BJ (cell line): ENCODE data around the gene DNAJC6. TPM values are rescaled to one million over a fixed set of nuclear protein-coding genes. Genes with fewer than 3 reads are reported as not detected.

Experiments
- CTCF ChIA-PET: fragments of 350-600 bp; formaldehyde crosslinking; extraction: SDS; loops from one replicate; lab custom pipeline; 2021; ENCODE audit warnings: antibody characterized with exemption, inconsistent platforms; lab: Yijun Ruan, JAX
- POLR2A ChIA-PET: fragments of 300-600 bp; sonication (Branson Sonifier 250); formaldehyde crosslinking; extraction: SDS; loops from one replicate; lab custom pipeline; 2021; ENCODE audit warnings: antibody characterized with exemption; lab: Charles Lee
- DNase-seq: peaks from one replicate; pipeline ENCODE4 v3.0.0-alpha.2; 2011; ENCODE audit warnings: low read depth
- H3K27me3 ChIP-seq: 2 replicates; pipeline ENCODE4 v1.6.0; 2011; ENCODE audit warnings: low read length; ENCODE audit not compliant: control insufficient read depth, insufficient read depth
- H3K36me3 ChIP-seq: 2 replicates; pipeline ENCODE4 v1.5.1; 2011; ENCODE audit warnings: low read length; ENCODE audit not compliant: control insufficient read depth, insufficient read depth
- H3K4me3 ChIP-seq: 2 replicates; pipeline ENCODE4 v1.5.1; 2011; ENCODE audit warnings: low read depth, mild to moderate bottlenecking, control low read depth, low read length
- CTCF ChIP-seq: IDR thresholded peaks from 2 replicates; pipeline ENCODE4 v1.5.1; 2011; ENCODE audit warnings: low read depth, mild to moderate bottlenecking, control low read depth, inconsistent platforms, low read length, moderate library complexity; ENCODE audit not compliant: insufficient read depth
- polyA plus RNA-seq: library from polyadenylated mRNA; depleted of rRNA; stranded (reverse); fragments of >200 nt; gene quantifications from 2 replicates; pipeline ENCODE4 v1.2.3, GENCODE V29; 2011

DNAJC6 gene
- polyA plus RNA-seq, 1 experiment, result 10.5 TPM

- ChIA-PET CTCF (interaction anchor here (1.3 to 2.5 kb wide), 2 partner anchors 35 to 263 kb away, joined by 7 to 8 read pairs; no protein-coding TSS in a partner anchor), POLR2A (no interaction called here)
- Histone ChIP-seq H3K27me3 (no peaks in the 10 kb centered on the region), H3K4me3 (no peak overlapping the region), H3K36me3 (0 out of 2 replicates have a peak, but pooled peaks cover 2% of the 10 kb centered on the region)
- TF ChIP-seq CTCF, result no peak
- DNase-seq, result peak; percentile 62
Measured at GRCh38 chr1:65423884-65424572, 114.7 kb downstream of the DNAJC6 start.

- ChIA-PET CTCF (interaction anchor here (1.3 to 2.5 kb wide), 2 partner anchors 35 to 263 kb away, joined by 7 to 8 read pairs; no protein-coding TSS in a partner anchor), POLR2A (no interaction called here)
- TF ChIP-seq CTCF, result no peak
- Histone ChIP-seq H3K4me3 (no peak overlapping the region), H3K27me3 (no peaks in the 10 kb centered on the region), H3K36me3 (0 out of 2 replicates have a peak, but pooled peaks cover 3% of the 10 kb centered on the region)
- DNase-seq, result no peak
Measured at GRCh38 chr1:65424573-65424889, 115.2 kb downstream of the DNAJC6 start.

GRCh38 chr1:65425006-65425405, 115.7 kb downstream of the DNAJC6 start:
- H3K4me3 ChIP-seq, result no peak overlapping the region
- H3K27me3 ChIP-seq, result no peaks in the 10 kb centered on the region
- ChIA-PET CTCF (interaction anchor here (1.5 kb wide), 1 partner anchor 263 kb away, joined by 8 read pairs; no protein-coding TSS in a partner anchor), POLR2A (no interaction called here)
- DNase-seq, result no peak
- TF ChIP-seq CTCF, result no peak
- 0 out of 2 replicates have a peak, but pooled peaks cover 3% of the 10 kb centered on the region for H3K36me3 ChIP-seq

GRCh38 chr1:65425697-65426096, 116.4 kb downstream of the DNAJC6 start:
- no peak for DNase-seq
- ChIA-PET CTCF (interaction anchor here (1.5 kb wide), 1 partner anchor 262 kb away, joined by 8 read pairs; no protein-coding TSS in a partner anchor), POLR2A (interaction anchor here (0.6 kb wide), 1 partner anchor 10 kb away, joined by 9 read pairs; no protein-coding TSS in a partner anchor)
- Histone ChIP-seq H3K36me3 (0 out of 2 replicates have a peak, but pooled peaks cover 3% of the 10 kb centered on the region), H3K27me3 (no peaks in the 10 kb centered on the region), H3K4me3 (no peak overlapping the region)
- no peak for TF ChIP-seq CTCF

- ChIA-PET POLR2A (interaction anchor here (0.7 kb wide), 1 partner anchor 13 kb away, joined by 4 read pairs; no protein-coding TSS in a partner anchor), CTCF (interaction anchor here (0.9 to 3.6 kb wide), 5 partner anchors 9 to 257 kb away, joined by 3 to 22 read pairs (median 3); partner anchors contain the start of genes LEPR and LEPROT)
- H3K36me3 ChIP-seq, result peaks cover 8% of the 10 kb centered on the region
- no peak overlapping the region for H3K4me3 ChIP-seq
- DNase-seq, result no peak
- no peaks in the 10 kb centered on the region for H3K27me3 ChIP-seq
- no peak for TF ChIP-seq CTCF
Measured at GRCh38 chr1:65429078-65429477, 119.7 kb downstream of the DNAJC6 start.
